ENCODE measurements around the gene JADE2. TPM values are rescaled to one million over a fixed set of nuclear protein-coding genes. Genes with fewer than 3 reads are reported as not detected.

Gene JADE2
- total and polyA plus RNA-seq, 2 of the 8 experiments (the other 6 are each of a cell fraction or from before 2014, with no cell fraction given): 19.2 to 55.8 TPM

DNA sequence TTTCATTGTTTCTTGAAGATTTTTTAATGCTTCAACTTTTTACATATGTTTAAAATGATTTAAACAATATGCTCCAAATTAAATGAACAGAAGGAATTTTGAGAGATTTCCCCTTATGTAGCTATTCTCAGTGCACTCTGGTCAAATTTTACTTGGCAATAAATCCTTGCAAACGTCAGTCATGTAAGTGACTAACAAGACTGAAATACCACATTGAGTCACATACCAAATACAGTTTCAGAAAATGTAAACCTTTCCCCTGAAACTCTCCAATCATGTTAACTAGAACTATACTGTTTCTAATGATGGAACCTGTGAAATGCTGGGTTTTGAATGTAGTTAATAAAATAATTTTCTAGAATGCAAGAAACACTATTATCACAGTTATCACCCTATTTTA is 77.6 kb downstream of the JADE2 start:
- WGBS, 2 experiments (ENCODE audit: extremely low coverage in 1 of 2, insufficient coverage in 1 of 2, insufficient read length in 1 of 2, insufficient replicate concordance in 2 of 2, low coverage in 1 of 2, low lambda C conversion rate in 2 of 2, missing lambda C conversion rate in 1 of 2): 100% methylated on average over 1 of the region's 1 CpG; no CpG with 5 or more reads in 1 of the 2 experiments

More for the DNA sequence above, 77.6 kb downstream of the JADE2 start:
- H3K36me3 ChIP-seq (ENCODE audit: control insufficient read depth in 2 of 4, insufficient read depth in 4 of 4, low read length in 3 of 4): peaks cover 2 to 18% (median 12%) of the 10 kb centered on the region in 4 experiments; a peak in 6 of 8 replicates
- H3K4me3 ChIP-seq (ENCODE audit: extremely low read depth in 1 of 4, insufficient read depth in 2 of 4, low read depth in 3 of 4, low read length in 4 of 4): no peak overlapping the region
- ChIA-PET POLR2A (ENCODE audit: partially characterized antibody) (interaction anchor here (1.4 kb wide), 1 partner anchor 426 kb away, joined by 5 read pairs; the partner anchor contains the start of gene SKP1), CTCF (ENCODE audit: partially characterized antibody) (interaction anchor here (1.1 kb wide), 1 partner anchor 11 kb away, joined by 3 read pairs; no protein-coding TSS in a partner anchor)
- H3K4ac ChIP-seq (replicated peaks; ENCODE audit: insufficient read length, low read depth, low read length): no peak overlapping the region
- no peaks in the 10 kb centered on the region for H4K20me1 ChIP-seq (replicated peaks in 1 of 2; ENCODE audit: control insufficient read depth in 1 of 2, insufficient read depth in 2 of 2, low read length in 2 of 2)
- H2BK15ac ChIP-seq (ENCODE audit: low read length): no peak overlapping the region
- no peak overlapping the region for H3K18ac ChIP-seq (ENCODE audit: extremely low read depth, low read length)
- H2BK20ac ChIP-seq (ENCODE audit: low read length): no peak overlapping the region
- no peaks in the 10 kb centered on the region for H3K9me3 ChIP-seq (ENCODE audit: insufficient read depth in 2 of 2, low read depth in 1 of 2, low read length in 1 of 2)
- H3K23me2 ChIP-seq (ENCODE audit: low read depth, low read length): no peaks in the 10 kb centered on the region
- DNase-seq (ENCODE audit: low read depth in 1 of 2, low spot score in 2 of 2) (no peak), FAIRE-seq (no peak)
- no peaks in the 10 kb centered on the region for H3K79me1 ChIP-seq (ENCODE audit: low read depth, low read length)
- H3K56ac ChIP-seq (replicated peaks; ENCODE audit: insufficient read length, low read depth, low read length): no peak overlapping the region
- H4K91ac ChIP-seq (replicated peaks; ENCODE audit: insufficient read length, low read length): no peak overlapping the region
- no peak for TF ChIP-seq RFX5 (IDR thresholded peaks at IDR 0.05; ENCODE audit: borderline replicate concordance, low read depth, low read length)
- TF ChIP-seq RAD21 (IDR thresholded peaks at IDR 0.05 in 1 of 2, conservative IDR thresholded peaks at IDR 0.05 in 1 of 2; ENCODE audit: low read depth in 2 of 2, low read length in 2 of 2): no peak
- TF ChIP-seq RXRA (IDR thresholded peaks at IDR 0.05; ENCODE audit: insufficient read depth, low read depth, low read length): no peak
- no peak for TF ChIP-seq CEBPB (IDR thresholded peaks at IDR 0.05; ENCODE audit: low read depth, low read length)
- TF ChIP-seq MAFK (IDR thresholded peaks at IDR 0.05; ENCODE audit: low read depth, low read length): no peak
- TF ChIP-seq YY1 (IDR thresholded peaks at IDR 0.05; ENCODE audit: low read depth, low read length): no peak
- TF ChIP-seq SP1 (IDR thresholded peaks at IDR 0.05; ENCODE audit: low read depth, low read length): no peak
- H3K4me1 ChIP-seq (replicated peaks in 1 of 4; ENCODE audit: control insufficient read depth in 3 of 4, insufficient read depth in 4 of 4, low read length in 3 of 4): no peaks in the 10 kb centered on the region
- no peak overlapping the region for H4K5ac ChIP-seq (ENCODE audit: insufficient read length, low read depth, low read length)
- no peak overlapping the region for H4K8ac ChIP-seq (ENCODE audit: extremely low read depth, insufficient read depth, low read length)
- no peak overlapping the region for H2BK5ac ChIP-seq (ENCODE audit: low read depth, low read length)
- H3K9ac ChIP-seq (replicated peaks in 1 of 4; ENCODE audit: extremely low read depth in 1 of 4, low read depth in 3 of 4, low read length in 3 of 4): no peak overlapping the region
- no peaks in the 10 kb centered on the region for H3K27me3 ChIP-seq (replicated peaks in 1 of 4; ENCODE audit: control insufficient read depth in 3 of 4, extremely low read depth in 1 of 4, insufficient read depth in 3 of 4, low read length in 3 of 4)
- no peak overlapping the region for H2BK120ac ChIP-seq (replicated peaks; ENCODE audit: low read depth, low read length)
- H3K27ac ChIP-seq (ENCODE audit: low read depth, low read length): no peak overlapping the region
- no peak overlapping the region for H3K4me2 ChIP-seq (ENCODE audit: insufficient read depth in 1 of 2, low read depth in 2 of 2, low read length in 2 of 2)
- no peak overlapping the region for H2AFZ ChIP-seq (ENCODE audit: low read length)
- no peak overlapping the region for H3K23ac ChIP-seq (ENCODE audit: insufficient read length)
- no peak overlapping the region for H2AK5ac ChIP-seq (ENCODE audit: low read depth, low read length)
- H2BK12ac ChIP-seq (ENCODE audit: low read depth, low read length): no peak overlapping the region
- H3K14ac ChIP-seq (ENCODE audit: insufficient read length): no peak overlapping the region
- no peaks in the 10 kb centered on the region for H3K79me2 ChIP-seq (ENCODE audit: control insufficient read depth in 1 of 2, insufficient read depth in 2 of 2, low read length in 2 of 2)

All from H1 (cell line).